RPMI8226 (cell line): ENCODE results near the gene RIT1.

Source experiments
- DNase-seq: peaks from one replicate; pipeline ENCODE4 v3.0.0-alpha.2; 2015

The RIT1 gene

DNA sequence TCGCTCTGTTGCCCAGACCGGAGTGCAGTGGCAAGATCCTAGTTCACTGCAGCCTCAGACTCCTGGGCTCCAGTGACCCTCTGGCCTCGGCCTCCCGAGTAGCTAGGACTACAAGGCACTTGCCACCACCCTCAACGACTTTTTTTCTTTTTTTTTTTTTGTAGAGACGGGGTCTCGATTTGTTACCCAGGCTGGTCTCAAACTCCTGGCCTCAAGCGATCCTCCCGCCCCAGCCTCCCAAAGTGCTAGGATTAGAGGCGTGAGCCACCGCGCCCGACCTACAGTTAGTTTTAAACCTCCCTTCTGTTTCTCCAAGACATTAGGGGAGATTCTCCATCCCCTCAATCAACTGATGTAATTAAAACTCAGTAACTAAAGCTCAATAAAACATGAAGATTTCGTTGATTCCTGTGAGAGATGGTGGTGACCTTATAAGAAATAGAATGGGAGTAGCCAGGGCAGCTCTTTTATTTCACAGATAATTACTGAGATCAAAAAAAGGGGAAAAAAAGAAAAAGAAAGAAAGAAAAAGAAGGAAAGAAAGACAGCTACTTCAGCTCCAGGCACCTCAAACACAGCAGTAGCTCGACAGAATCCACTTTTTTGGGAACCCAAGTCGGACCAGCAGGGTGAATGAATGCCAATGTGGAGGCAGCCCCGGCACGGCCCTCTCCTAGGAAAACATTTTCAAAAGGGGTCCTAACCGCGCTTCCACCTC, 54.7 kb downstream of the RIT1 start:
- no peak for DNase-seq

- no peak for DNase-seq
These were observed 60.8 kb downstream of the RIT1 start for GRCh38 chr1:155850345-155850744.

DNA sequence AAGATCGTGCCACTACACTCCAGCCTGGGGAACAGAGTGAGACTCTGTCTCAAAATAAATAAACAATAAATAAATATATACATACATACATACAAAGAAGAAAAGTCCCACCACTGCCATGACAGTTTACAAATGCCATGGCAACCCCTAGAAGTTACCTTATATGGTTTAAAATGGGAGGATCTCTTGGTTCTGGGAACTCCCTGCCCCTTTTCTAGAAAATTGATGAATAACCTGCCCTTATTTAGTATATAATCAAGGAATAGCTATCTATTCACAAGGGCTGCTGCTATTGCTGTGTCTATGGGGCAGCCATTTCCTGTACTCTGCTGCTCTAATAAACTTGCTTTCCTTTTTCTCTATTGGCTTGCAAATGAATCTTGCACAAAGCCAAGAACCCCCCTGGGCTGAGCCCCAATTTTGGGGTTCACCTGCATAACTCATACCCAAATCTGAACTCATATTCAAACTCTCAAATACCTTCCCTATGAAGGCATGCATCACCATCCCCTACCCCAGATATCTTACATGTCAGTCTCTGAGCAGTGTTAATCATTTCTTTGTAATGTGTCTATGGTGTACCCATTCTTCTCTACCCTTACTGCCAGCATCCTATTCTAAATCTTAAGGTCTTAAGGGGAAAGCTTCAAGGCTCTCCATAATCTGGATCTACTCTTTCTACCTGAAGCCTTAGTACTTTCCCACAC, 63.2 kb downstream of the RIT1 start:
- DNase-seq, result no peak
